Measurements from ENCODE around the gene MTCL3.

Gene MTCL3

GRCh38 chr6:127517693-127518092, 1.4 kb downstream of the MTCL3 start:
- in situ Hi-C loops (cut with HindIII; ENCODE audit: extremely low pct_ligation_motif_present, low pct_unique_long_range_greater_than_20kb), result no loop called here
- Histone ChIP-seq H3K27me3 (ENCODE audit: control insufficient read depth in 1 of 2, insufficient read depth in 2 of 2, low read length in 2 of 2) (peaks cover 4 to 38% of the 10 kb centered on the region in 2 experiments; a peak in 3 of 5 replicates), H2AFZ (ENCODE audit: low read length) (no peak overlapping the region), H3K36me3 (replicated peaks in 1 of 2; ENCODE audit: control insufficient read depth in 1 of 2, insufficient read depth in 2 of 2, low read length in 2 of 2) (no peaks in the 10 kb centered on the region), H3K4me3 (replicated peaks in 1 of 3; ENCODE audit: insufficient read depth in 1 of 3, low read depth in 2 of 3, low read length in 3 of 3) (no peak overlapping the region), H3K79me2 (ENCODE audit: insufficient read depth, low read length) (no peaks in the 10 kb centered on the region), H4K20me1 (ENCODE audit: insufficient read depth, low read length) (peaks cover 5% of the 10 kb centered on the region), H3K4me2 (ENCODE audit: low read depth, low read length) (no peak overlapping the region), H3K9ac (ENCODE audit: insufficient read depth, low read depth, low read length) (no peak overlapping the region), H3K27ac (ENCODE audit: extremely low read length, insufficient read depth, low read length) (no peak overlapping the region), H3K4me1 (ENCODE audit: insufficient read depth, low read length) (peaks cover 5% of the 10 kb centered on the region), H3K9me3 (ENCODE audit: low read length) (no peaks in the 10 kb centered on the region)
- FAIRE-seq (no peak), ATAC-seq (no peak), DNase-seq (ENCODE audit: low spot score) (no peak)
- WGBS (ENCODE audit: low lambda C conversion rate), result 9% methylated on average over 2 of the region's 2 CpGs
- intact Hi-C loops (cut with micrococcal nuclease; ENCODE audit: unreplicated experiment), result loop anchor here (2.0 kb wide), 1 partner anchor 33 kb away; no protein-coding TSS in a partner anchor
- TF ChIP-seq CENPBD1 (CRISPR knock-in tag; IDR thresholded peaks at IDR 0.05; ENCODE audit: borderline replicate concordance, low read depth) (no peak), NFE2L2 (IDR thresholded peaks at IDR 0.05; ENCODE audit: low read length) (peak; percentile 77), ZNF639 (CRISPR knock-in tag; conservative IDR thresholded peaks at IDR 0.05) (no peak), ZNF546 (CRISPR knock-in tag; conservative IDR thresholded peaks at IDR 0.05) (no peak), GATA4 (IDR thresholded peaks at IDR 0.05; ENCODE audit: borderline replicate concordance, low read depth) (no peak)
- TF ChIP-seq, protein P1, sequence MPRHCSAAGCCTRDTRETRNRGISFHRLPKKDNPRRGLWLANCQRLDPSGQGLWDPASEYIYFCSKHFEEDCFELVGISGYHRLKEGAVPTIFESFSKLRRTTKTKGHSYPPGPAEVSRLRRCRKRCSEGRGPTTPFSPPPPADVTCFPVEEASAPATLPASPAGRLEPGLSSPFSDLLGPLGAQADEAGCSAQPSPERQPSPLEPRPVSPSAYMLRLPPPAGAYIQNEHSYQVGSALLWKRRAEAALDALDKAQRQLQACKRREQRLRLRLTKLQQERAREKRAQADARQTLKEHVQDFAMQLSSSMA (CRISPR knock-in tag; IDR thresholded peaks at IDR 0.05), result no peak
- no TSS peak for BruUV-seq (replicated peaks)
- POLR2A ChIA-PET, result no interaction called here
- CTCF ChIA-PET (ENCODE audit: low intra/inter-chr PET ratio, low total read pairs), result no interaction called here

All from HepG2 (cell line).